ENCODE data around the gene GLIS2. TPM values are rescaled to one million over a fixed set of nuclear protein-coding genes. Genes with fewer than 3 reads are reported as not detected.

The GLIS2 gene
- total RNA-seq, 1 donor from 2014 or later, result 62.8 TPM

- Mint-ChIP-seq H3K4me1 (ENCODE audit: low read depth) (peaks cover 47% of the 10 kb centered on the region), H3K4me3 (ENCODE audit: unreplicated experiment) (no peak overlapping the region), H3K36me3 (ENCODE audit: low read depth) (no peaks in the 10 kb centered on the region), H3K9me3 (ENCODE audit: low read depth) (no peaks in the 10 kb centered on the region), H3K27ac (ENCODE audit: unreplicated experiment) (no peak overlapping the region), H3K27me3 (ENCODE audit: low read depth) (no peaks in the 10 kb centered on the region)
- peak; percentile 55 for TF ChIP-seq CTCF (IDR thresholded peaks at IDR 0.05)
- no peak for DNase-seq (ENCODE audit: low spot score)
These were observed 25.5 kb upstream of the GLIS2 start for GRCh38 chr16:4290236-4290830.

GRCh38 chr16:4291699-4292098 lies 24.2 kb upstream of the GLIS2 start:
- H3K27me3 Mint-ChIP-seq (ENCODE audit: low read depth), result no peaks in the 10 kb centered on the region
- no peak overlapping the region for H3K27ac Mint-ChIP-seq (ENCODE audit: unreplicated experiment)
- peaks cover 53% of the 10 kb centered on the region for H3K4me1 Mint-ChIP-seq (ENCODE audit: low read depth)
- H3K4me3 Mint-ChIP-seq (ENCODE audit: unreplicated experiment), result no peak overlapping the region
- no peak for TF ChIP-seq CTCF (IDR thresholded peaks at IDR 0.05)
- no peak for DNase-seq (ENCODE audit: low spot score)
- H3K36me3 Mint-ChIP-seq (ENCODE audit: low read depth), result no peaks in the 10 kb centered on the region
- no peaks in the 10 kb centered on the region for H3K9me3 Mint-ChIP-seq (ENCODE audit: low read depth)

- no peaks in the 10 kb centered on the region for H3K27me3 Mint-ChIP-seq (ENCODE audit: low read depth)
- no peak for TF ChIP-seq CTCF (IDR thresholded peaks at IDR 0.05)
- H3K27ac Mint-ChIP-seq (ENCODE audit: unreplicated experiment), result peak overlapping the region; percentile 83
- no peaks in the 10 kb centered on the region for H3K36me3 Mint-ChIP-seq (ENCODE audit: low read depth)
- DNase-seq (ENCODE audit: low spot score), result no peak
- H3K4me3 Mint-ChIP-seq (ENCODE audit: unreplicated experiment), result peak overlapping the region; percentile 62
- peaks cover 55% of the 10 kb centered on the region for H3K4me1 Mint-ChIP-seq (ENCODE audit: low read depth)
- H3K9me3 Mint-ChIP-seq (ENCODE audit: low read depth), result no peaks in the 10 kb centered on the region
These were observed 22.6 kb upstream of the GLIS2 start for GRCh38 chr16:4293181-4293716.

- peak overlapping the region; percentile 62 for H3K4me3 Mint-ChIP-seq (ENCODE audit: unreplicated experiment)
- no peaks in the 10 kb centered on the region for H3K36me3 Mint-ChIP-seq (ENCODE audit: low read depth)
- H3K27ac Mint-ChIP-seq (ENCODE audit: unreplicated experiment), result peak overlapping the region; percentile 83
- peak; percentile 24 for TF ChIP-seq CTCF (IDR thresholded peaks at IDR 0.05)
- no peak for DNase-seq (ENCODE audit: low spot score)
- no peaks in the 10 kb centered on the region for H3K27me3 Mint-ChIP-seq (ENCODE audit: low read depth)
- no peaks in the 10 kb centered on the region for H3K9me3 Mint-ChIP-seq (ENCODE audit: low read depth)
- peaks cover 55% of the 10 kb centered on the region for H3K4me1 Mint-ChIP-seq (ENCODE audit: low read depth)
These were observed 21.9 kb upstream of the GLIS2 start for GRCh38 chr16:4293822-4294457.

- H3K9me3 Mint-ChIP-seq (ENCODE audit: low read depth), result no peaks in the 10 kb centered on the region
- no peaks in the 10 kb centered on the region for H3K27me3 Mint-ChIP-seq (ENCODE audit: low read depth)
- H3K36me3 Mint-ChIP-seq (ENCODE audit: low read depth), result no peaks in the 10 kb centered on the region
- DNase-seq (ENCODE audit: low spot score), result no peak
- peak overlapping the region; percentile 42 for H3K27ac Mint-ChIP-seq (ENCODE audit: unreplicated experiment)
- TF ChIP-seq CTCF (IDR thresholded peaks at IDR 0.05), result no peak
- peak overlapping the region; percentile 4 for H3K4me3 Mint-ChIP-seq (ENCODE audit: unreplicated experiment)
- H3K4me1 Mint-ChIP-seq (ENCODE audit: low read depth), result peaks cover 63% of the 10 kb centered on the region
These were observed 20.3 kb upstream of the GLIS2 start for GRCh38 chr16:4295581-4295980.
